NB4 (cell line): Measurements from ENCODE around the gene PDCD2.
A peak's percentile ranks its signal among the peaks of the same experiment; 100 is the strongest.

Experiments
- DNase-seq: peaks from one replicate; pipeline ENCODE4 v3.0.0; 2010; ENCODE audit warnings: low read depth
- H3K4me3 ChIP-seq: one replicate; pipeline ENCODE4 v1.5.1; 2011; ENCODE audit warnings: mild to moderate bottlenecking, low read depth, low read length, moderate library complexity
- MYC ChIP-seq: IDR thresholded peaks from 2 replicates; pipeline ENCODE4 v1.6.1; 2011; ENCODE audit warnings: low read depth, low read length
- POLR2A ChIP-seq: IDR thresholded peaks from 2 replicates; pipeline ENCODE4 v1.6.1; 2011; ENCODE audit warnings: mild to moderate bottlenecking; ENCODE audit not compliant: insufficient read length; ENCODE audit errors: extremely low read depth
- TF ChIP-seq, protein P1 (sequence below): IDR thresholded peaks from one replicate; pipeline ENCODE4 v1.5.1; 2012; ENCODE audit warnings: low read depth, low read length
- TF ChIP-seq, protein P2 (sequence below): IDR thresholded peaks from 2 replicates; pipeline ENCODE4 v1.6.1; 2011; ENCODE audit warnings: low read depth, low read length

Gene PDCD2

GRCh38 chr6:170572704-170573466 lies 11.6 kb downstream of the PDCD2 start:
- TF ChIP-seq MYC, result no peak
- TF ChIP-seq POLR2A, result no peak
- TF ChIP-seq, protein P1, sequence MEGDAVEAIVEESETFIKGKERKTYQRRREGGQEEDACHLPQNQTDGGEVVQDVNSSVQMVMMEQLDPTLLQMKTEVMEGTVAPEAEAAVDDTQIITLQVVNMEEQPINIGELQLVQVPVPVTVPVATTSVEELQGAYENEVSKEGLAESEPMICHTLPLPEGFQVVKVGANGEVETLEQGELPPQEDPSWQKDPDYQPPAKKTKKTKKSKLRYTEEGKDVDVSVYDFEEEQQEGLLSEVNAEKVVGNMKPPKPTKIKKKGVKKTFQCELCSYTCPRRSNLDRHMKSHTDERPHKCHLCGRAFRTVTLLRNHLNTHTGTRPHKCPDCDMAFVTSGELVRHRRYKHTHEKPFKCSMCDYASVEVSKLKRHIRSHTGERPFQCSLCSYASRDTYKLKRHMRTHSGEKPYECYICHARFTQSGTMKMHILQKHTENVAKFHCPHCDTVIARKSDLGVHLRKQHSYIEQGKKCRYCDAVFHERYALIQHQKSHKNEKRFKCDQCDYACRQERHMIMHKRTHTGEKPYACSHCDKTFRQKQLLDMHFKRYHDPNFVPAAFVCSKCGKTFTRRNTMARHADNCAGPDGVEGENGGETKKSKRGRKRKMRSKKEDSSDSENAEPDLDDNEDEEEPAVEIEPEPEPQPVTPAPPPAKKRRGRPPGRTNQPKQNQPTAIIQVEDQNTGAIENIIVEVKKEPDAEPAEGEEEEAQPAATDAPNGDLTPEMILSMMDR, result no peak
- TF ChIP-seq, protein P2, sequence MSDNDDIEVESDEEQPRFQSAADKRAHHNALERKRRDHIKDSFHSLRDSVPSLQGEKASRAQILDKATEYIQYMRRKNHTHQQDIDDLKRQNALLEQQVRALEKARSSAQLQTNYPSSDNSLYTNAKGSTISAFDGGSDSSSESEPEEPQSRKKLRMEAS, result no peak
- no peak overlapping the region for H3K4me3 ChIP-seq
- no peak for DNase-seq

DNA sequence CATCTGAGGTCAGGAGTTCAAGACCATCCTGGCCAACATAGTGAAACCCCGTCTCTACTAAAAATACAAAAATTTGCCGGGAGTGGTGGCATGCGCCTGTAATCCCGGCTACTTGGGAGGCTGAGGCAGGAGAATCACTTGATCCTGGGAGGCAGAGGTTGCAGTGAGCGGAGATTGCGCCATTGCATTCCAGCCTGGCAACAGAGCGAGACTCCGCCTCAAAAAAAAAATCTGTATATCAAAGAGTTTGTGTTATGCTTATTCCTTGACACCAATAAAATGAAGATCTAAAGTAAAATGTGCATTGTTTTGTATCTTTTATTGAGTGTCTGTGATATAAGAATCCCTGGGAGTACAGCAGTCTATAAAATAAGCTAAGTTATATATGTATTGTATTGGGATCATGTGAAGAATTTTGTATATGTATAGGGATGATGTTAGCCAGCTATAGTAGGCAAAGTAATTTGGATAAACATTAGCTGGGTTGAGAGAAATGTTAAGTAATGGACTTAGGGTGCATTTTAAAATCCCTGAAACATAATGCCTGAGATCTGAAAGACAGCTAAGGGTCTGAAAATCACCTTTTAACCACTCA lies 19.4 kb downstream of the PDCD2 start:
- no peak overlapping the region for H3K4me3 ChIP-seq
- TF ChIP-seq, protein P1, result no peak
- no peak for TF ChIP-seq MYC
- no peak for TF ChIP-seq POLR2A
- TF ChIP-seq, protein P2, result no peak

GRCh38 chr6:170561555-170561954 lies 22.9 kb downstream of the PDCD2 start:
- no peak for TF ChIP-seq POLR2A
- no peak for TF ChIP-seq MYC
- TF ChIP-seq, protein P1, result no peak
- TF ChIP-seq, protein P2, result no peak
- no peak overlapping the region for H3K4me3 ChIP-seq
- DNase-seq, result no peak

More for the DNA sequence above, 19.4 kb downstream of the PDCD2 start:
- no peak for DNase-seq

GRCh38 chr6:170555305-170555704 lies 29.1 kb downstream of the PDCD2 start:
- DNase-seq, result no peak
- TF ChIP-seq, protein P2, result no peak
- TF ChIP-seq, protein P1, result no peak
- H3K4me3 ChIP-seq, result peak overlapping the region; percentile 94

GRCh38 chr6:170554796-170555137 lies 29.7 kb downstream of the PDCD2 start:
- peak overlapping the region; percentile 94 for H3K4me3 ChIP-seq
- no peak for TF ChIP-seq POLR2A
- DNase-seq, result no peak

DNA sequence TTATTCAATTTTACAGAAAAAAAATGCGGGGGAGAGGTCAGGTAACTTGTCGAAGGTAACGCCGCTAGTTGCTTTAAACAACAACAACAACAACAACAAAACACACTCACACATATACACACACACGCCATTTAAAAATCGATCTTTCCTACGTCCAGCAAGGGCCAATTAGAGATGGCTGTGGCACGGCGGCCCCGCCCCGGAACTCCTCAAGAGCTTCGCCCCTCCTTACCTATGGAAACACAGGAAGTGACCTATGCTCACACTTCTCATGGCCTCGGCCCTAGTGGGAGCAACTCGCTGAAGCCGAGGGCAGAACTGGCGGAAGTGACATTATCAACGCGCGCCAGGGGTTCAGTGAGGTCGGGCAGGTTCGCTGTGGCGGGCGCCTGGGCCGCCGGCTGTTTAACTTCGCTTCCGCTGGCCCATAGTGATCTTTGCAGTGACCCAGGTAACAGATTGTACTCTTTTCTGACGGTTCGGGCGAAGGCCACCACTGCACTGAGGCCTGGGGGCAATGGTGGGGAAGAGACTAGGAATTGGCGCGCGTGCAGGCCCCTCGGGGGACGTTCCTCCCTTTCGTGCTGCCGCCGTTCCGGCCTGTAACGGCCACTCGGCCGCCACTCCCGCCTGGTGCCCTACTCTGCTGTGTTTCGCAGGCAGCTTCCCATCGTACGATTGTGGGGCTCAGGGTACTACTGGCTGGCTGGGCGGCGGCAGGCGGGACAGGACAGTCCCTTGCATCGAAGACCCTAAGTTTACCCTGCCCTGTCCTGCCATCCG lies 30.2 kb downstream of the PDCD2 start, which contains the start of gene TBP:
Gene TBP (plus strand): TSS at position 357 of the 783 bp plus-strand sequence. CDS start 2,661 bp downstream, outside the sequence.
- DNase-seq, result peak; percentile 99
- peak within 1 kb of the TSS; percentile 96 for H3K4me3 ChIP-seq
- TF ChIP-seq, protein P2, result no peak; the same call in none of the 2 replicates
- TF ChIP-seq POLR2A (peak; percentile 65), MYC (peak; percentile 72)
- TF ChIP-seq, protein P1, result no peak
